Panc1 (cell line): Measurements from ENCODE around the gene ERICH6B. TPM values are rescaled to one million over a fixed set of nuclear protein-coding genes. Genes with fewer than 3 reads are reported as not detected.

ENCODE experiments used
- ATAC-seq: fragments of 200-7000 bp; cut with Tn5 transposase; 2 replicates; pipeline ENCODE4 v1.9.1; 2020; ENCODE audit warnings: mild to moderate bottlenecking, moderate library complexity
- BruUV-seq: library from RNA; stranded (reverse); fragments of 400-500 nt; replicated peaks from 2 replicates; lab custom pipeline; 2021; lab: Mats Ljungman, UMichigan
- CTCF ChIA-PET: fragments of 300-600 bp; sonication (Branson Sonifier 250); formaldehyde crosslinking; loops from one replicate; lab custom pipeline; 2022; ENCODE audit warnings: antibody characterized with exemption; lab: Charles Lee
- POLR2A ChIA-PET: fragments of 300-600 bp; sonication (Branson Sonifier 250); formaldehyde crosslinking; loops from one replicate; lab custom pipeline; 2022; ENCODE audit warnings: antibody characterized with exemption; lab: Charles Lee
- DNase-seq: peaks from one replicate; pipeline ENCODE4 v3.0.0-alpha.2; 2010; ENCODE audit warnings: low read depth, low spot score
- H3K27ac ChIP-seq: 2 replicates; pipeline ENCODE4 v1.5.1; 2011; ENCODE audit warnings: mild to moderate bottlenecking, low read length, inconsistent platforms
- H3K27me3 ChIP-seq: fragments of 200-500 bp; sonication (Bioruptor generic); 2 replicates; pipeline ENCODE4 v1.6.0; 2014; ENCODE audit warnings: low read length, inconsistent platforms; ENCODE audit not compliant: control insufficient read depth, insufficient read depth
- H3K36me3 ChIP-seq: fragments of 200-500 bp; sonication (Bioruptor generic); 2 replicates; pipeline ENCODE4 v1.5.1; 2014; ENCODE audit warnings: inconsistent platforms, mild to moderate bottlenecking, low read length, moderate library complexity; ENCODE audit not compliant: control insufficient read depth, insufficient read depth
- H3K4me1 ChIP-seq: 2 replicates; pipeline ENCODE4 v1.5.1; 2011; ENCODE audit warnings: inconsistent platforms, mild to moderate bottlenecking, low read length, moderate library complexity; ENCODE audit not compliant: control insufficient read depth, insufficient read depth
- H3K4me3 ChIP-seq, 2 experiments: 2 replicates each; pipeline ENCODE4 v1.5.1; 2011 to 2012; ENCODE audit warnings: low read depth in 2 of 2, low read length in 2 of 2, mild to moderate bottlenecking in 2 of 2, inconsistent platforms in 1 of 2, moderate library complexity in 1 of 2
- H3K9me3 ChIP-seq: fragments of 200-500 bp; sonication (Bioruptor generic); 2 replicates; pipeline ENCODE4 v1.5.1; 2014; ENCODE audit warnings: low read depth, mild to moderate bottlenecking, inconsistent platforms, low read length, moderate library complexity; ENCODE audit not compliant: control insufficient read depth, insufficient read depth
- POLR2AphosphoS5 ChIP-seq: IDR thresholded peaks from 2 replicates; pipeline ENCODE4 v1.6.1; 2012; ENCODE audit warnings: mild to moderate bottlenecking, low read depth, low read length, moderate library complexity
- SIN3A ChIP-seq: IDR thresholded peaks from 2 replicates; pipeline ENCODE4 v1.6.1; 2012; ENCODE audit warnings: low read depth, mild to moderate bottlenecking, low read length, moderate library complexity, borderline replicate concordance; ENCODE audit not compliant: insufficient read depth
- TCF7L2 ChIP-seq: IDR thresholded peaks from 2 replicates; pipeline ENCODE4 v1.6.1; 2011; ENCODE audit warnings: mild to moderate bottlenecking, low read depth, low read length, inconsistent platforms
- in situ Hi-C: cut with HindIII; loops from 2 replicates; pipeline ENCODE4 v1.10.0; 2016; ENCODE audit warnings: low sequenced_read_pairs, low pct_unique_long_range_greater_than_20kb
- intact Hi-C: fragments of 100-400 bp; cut with micrococcal nuclease; formaldehyde crosslinking; loops from one replicate; pipeline ENCODE4 v1.10.0; 2022; ENCODE audit not compliant: unreplicated experiment
- total RNA-seq: library from RNA; stranded (reverse); gene quantifications from one replicate; pipeline ENCODE4 v1.2.1, GENCODE V29; 2021; ENCODE audit not compliant: unreplicated experiment
- TF ChIP-seq, protein P1 (sequence below), 2 experiments: IDR thresholded peaks; 2 replicates each; pipeline ENCODE4 v1.6.1; 2011 to 2012; ENCODE audit warnings: low read depth in 2 of 2, control low read depth in 1 of 2, low read length in 1 of 2, mild to moderate bottlenecking in 1 of 2, moderate library complexity in 1 of 2; ENCODE audit not compliant: insufficient read depth in 1 of 2
- TF ChIP-seq, protein P2 (sequence below): fragments of 450-650 bp; IDR thresholded peaks from 2 replicates; pipeline ENCODE4 v1.5.1; 2017; ENCODE audit warnings: mild to moderate bottlenecking

Gene ERICH6B
- total RNA-seq, 1 experiment from 2014 or later = not detected

DNA sequence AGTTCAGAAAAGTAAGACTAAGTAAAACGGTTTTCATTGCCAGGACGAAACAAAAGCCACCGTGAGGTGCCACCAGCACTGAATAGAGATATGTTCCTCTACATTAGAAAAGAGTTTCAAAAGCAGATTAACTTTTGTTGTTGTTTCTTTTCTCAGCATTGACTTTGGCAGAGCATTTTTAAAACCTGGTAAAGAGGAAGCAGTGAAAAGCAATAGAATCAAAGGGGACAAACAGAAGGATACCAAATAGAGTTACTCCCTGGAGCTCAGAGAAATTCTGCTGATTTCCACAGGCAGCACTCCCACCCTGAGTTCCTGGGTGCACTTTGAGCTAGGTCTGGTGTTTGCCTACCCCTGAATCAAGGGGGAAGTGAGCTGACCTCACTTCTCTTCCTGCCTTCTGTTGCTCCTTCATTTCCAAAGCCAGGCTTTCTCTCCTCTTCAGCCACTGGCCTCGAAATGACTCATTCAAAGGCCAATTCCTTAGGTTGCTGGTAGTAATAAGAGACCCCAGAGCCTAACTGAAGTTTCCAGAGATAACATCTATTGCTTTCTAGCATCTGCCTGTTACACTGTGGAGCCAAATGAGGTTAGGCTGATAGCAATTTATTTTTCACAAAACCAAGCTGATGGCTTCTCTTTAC lies 11.3 kb upstream of the ERICH6B start:
- no peaks in the 10 kb centered on the region for H3K9me3 ChIP-seq
- intact Hi-C loops (no loop called here), in situ Hi-C loops (no loop called here)
- ChIA-PET POLR2A (no interaction called here), CTCF (no interaction called here)
- TF ChIP-seq SIN3A (no peak), TCF7L2 (no peak), POLR2AphosphoS5 (no peak)
- TF ChIP-seq, protein P1, sequence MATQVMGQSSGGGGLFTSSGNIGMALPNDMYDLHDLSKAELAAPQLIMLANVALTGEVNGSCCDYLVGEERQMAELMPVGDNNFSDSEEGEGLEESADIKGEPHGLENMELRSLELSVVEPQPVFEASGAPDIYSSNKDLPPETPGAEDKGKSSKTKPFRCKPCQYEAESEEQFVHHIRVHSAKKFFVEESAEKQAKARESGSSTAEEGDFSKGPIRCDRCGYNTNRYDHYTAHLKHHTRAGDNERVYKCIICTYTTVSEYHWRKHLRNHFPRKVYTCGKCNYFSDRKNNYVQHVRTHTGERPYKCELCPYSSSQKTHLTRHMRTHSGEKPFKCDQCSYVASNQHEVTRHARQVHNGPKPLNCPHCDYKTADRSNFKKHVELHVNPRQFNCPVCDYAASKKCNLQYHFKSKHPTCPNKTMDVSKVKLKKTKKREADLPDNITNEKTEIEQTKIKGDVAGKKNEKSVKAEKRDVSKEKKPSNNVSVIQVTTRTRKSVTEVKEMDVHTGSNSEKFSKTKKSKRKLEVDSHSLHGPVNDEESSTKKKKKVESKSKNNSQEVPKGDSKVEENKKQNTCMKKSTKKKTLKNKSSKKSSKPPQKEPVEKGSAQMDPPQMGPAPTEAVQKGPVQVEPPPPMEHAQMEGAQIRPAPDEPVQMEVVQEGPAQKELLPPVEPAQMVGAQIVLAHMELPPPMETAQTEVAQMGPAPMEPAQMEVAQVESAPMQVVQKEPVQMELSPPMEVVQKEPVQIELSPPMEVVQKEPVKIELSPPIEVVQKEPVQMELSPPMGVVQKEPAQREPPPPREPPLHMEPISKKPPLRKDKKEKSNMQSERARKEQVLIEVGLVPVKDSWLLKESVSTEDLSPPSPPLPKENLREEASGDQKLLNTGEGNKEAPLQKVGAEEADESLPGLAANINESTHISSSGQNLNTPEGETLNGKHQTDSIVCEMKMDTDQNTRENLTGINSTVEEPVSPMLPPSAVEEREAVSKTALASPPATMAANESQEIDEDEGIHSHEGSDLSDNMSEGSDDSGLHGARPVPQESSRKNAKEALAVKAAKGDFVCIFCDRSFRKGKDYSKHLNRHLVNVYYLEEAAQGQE (IDR thresholded peaks at IDR 0.05; ENCODE audit: insufficient read depth in 1 of 2, low read depth in 2 of 2, low read length in 1 of 2) = no peak
- TF ChIP-seq, protein P2, sequence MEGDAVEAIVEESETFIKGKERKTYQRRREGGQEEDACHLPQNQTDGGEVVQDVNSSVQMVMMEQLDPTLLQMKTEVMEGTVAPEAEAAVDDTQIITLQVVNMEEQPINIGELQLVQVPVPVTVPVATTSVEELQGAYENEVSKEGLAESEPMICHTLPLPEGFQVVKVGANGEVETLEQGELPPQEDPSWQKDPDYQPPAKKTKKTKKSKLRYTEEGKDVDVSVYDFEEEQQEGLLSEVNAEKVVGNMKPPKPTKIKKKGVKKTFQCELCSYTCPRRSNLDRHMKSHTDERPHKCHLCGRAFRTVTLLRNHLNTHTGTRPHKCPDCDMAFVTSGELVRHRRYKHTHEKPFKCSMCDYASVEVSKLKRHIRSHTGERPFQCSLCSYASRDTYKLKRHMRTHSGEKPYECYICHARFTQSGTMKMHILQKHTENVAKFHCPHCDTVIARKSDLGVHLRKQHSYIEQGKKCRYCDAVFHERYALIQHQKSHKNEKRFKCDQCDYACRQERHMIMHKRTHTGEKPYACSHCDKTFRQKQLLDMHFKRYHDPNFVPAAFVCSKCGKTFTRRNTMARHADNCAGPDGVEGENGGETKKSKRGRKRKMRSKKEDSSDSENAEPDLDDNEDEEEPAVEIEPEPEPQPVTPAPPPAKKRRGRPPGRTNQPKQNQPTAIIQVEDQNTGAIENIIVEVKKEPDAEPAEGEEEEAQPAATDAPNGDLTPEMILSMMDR = no peak
- BruUV-seq = no TSS peak
- H3K27me3 ChIP-seq = peaks cover 3% of the 10 kb centered on the region; the same call in 1 of the 2 replicates
- no peaks in the 10 kb centered on the region for H3K4me1 ChIP-seq
- H3K27ac ChIP-seq = no peak overlapping the region
- ATAC-seq (no peak), DNase-seq (no peak)
- H3K36me3 ChIP-seq = no peaks in the 10 kb centered on the region
- no peak overlapping the region for H3K4me3 ChIP-seq

DNA sequence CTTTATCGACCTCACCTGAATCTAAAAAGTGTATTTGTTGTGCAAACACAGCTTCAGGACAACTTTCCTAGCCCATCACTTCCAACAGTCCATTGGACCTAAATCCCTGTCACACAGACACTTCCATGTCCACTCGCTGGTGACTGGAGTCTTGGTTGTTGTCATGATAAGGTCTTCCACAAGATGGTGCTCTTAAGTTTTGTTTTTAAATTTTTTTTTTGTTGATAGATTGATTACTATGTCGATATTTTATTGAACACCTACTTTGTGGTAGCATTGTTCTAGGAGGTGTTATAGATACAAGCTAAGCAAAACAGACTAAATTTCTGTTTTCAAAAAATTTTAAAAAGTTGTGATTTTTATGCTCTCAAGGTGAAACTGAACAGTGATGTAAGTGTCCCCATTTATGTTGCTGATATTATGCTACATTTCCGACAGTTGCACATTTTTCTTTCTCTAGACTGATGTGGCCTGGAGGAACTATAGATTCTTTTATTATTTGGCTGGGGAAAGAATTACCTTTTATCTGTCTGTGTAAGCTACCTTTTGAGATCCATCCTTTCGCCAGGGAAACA lies 8.1 kb upstream of the ERICH6B start:
- intact Hi-C loops = no loop called here
- ChIA-PET POLR2A (interaction anchor here (0.6 kb wide), 1 partner anchor 457 kb away, joined by 8 read pairs; no protein-coding TSS in a partner anchor), CTCF (interaction anchor here (0.7 kb wide), 1 partner anchor 305 kb away, joined by 4 read pairs; no protein-coding TSS in a partner anchor)
- Histone ChIP-seq H3K4me1 (no peaks in the 10 kb centered on the region), H3K27ac (no peak overlapping the region), H3K9me3 (no peaks in the 10 kb centered on the region), H3K27me3 (no peaks in the 10 kb centered on the region), H3K4me3 (no peak overlapping the region), H3K36me3 (no peaks in the 10 kb centered on the region)
- DNase-seq = no peak
- BruUV-seq = no TSS peak
- TF ChIP-seq, protein P2 = peak; percentile 59
- TF ChIP-seq, protein P1 (IDR thresholded peaks at IDR 0.05; ENCODE audit: insufficient read depth in 1 of 2, low read depth in 2 of 2, low read length in 1 of 2) = no peak
- in situ Hi-C loops = no loop called here
- no peak for ATAC-seq
